IPS-15b (cell line): Measurements from ENCODE around the gene FGF16.
"Not testable (repeated sequence)": the region's sequence is repeated elsewhere in the genome, so short reads cannot be mapped to it uniquely, and the experiment has no call there.

Source experiments
- H3K27me3 ChIP-seq: one replicate; pipeline ENCODE4 v1.6.1; 2013; ENCODE audit warnings: low read length; ENCODE audit not compliant: control insufficient read depth, insufficient read depth
- H3K36me3 ChIP-seq: one replicate; pipeline ENCODE4 v1.6.1; 2013; ENCODE audit warnings: low read length; ENCODE audit not compliant: control insufficient read depth, insufficient read depth
- H3K4me1 ChIP-seq: one replicate; pipeline ENCODE4 v1.6.1; 2013; ENCODE audit warnings: mild to moderate bottlenecking, low read length; ENCODE audit not compliant: control insufficient read depth, insufficient read depth
- H3K4me3 ChIP-seq: one replicate; pipeline ENCODE4 v1.5.1; 2013; ENCODE audit warnings: low read depth, low read length
- H3K9ac ChIP-seq: one replicate; pipeline ENCODE4 v1.6.1; 2013; ENCODE audit warnings: low read depth, mild to moderate bottlenecking, low read length
- H3K9me3 ChIP-seq: one replicate; pipeline ENCODE4 v1.6.1; 2013; ENCODE audit warnings: mild to moderate bottlenecking, low read length; ENCODE audit not compliant: control insufficient read depth, insufficient read depth

Gene FGF16

GRCh38 chrX:77446908-77447652 is at the start of gene FGF16:
TSS of gene FGF16 (plus strand) at chrX:77447389. CDS start at chrX:77447675, 286 bp downstream.
- H3K9me3 ChIP-seq = no peaks in the 10 kb centered on the region
- no peaks in the 10 kb centered on the region for H3K27me3 ChIP-seq
- H3K4me1 ChIP-seq = no peaks in the 10 kb centered on the region
- H3K9ac ChIP-seq = peak within 1 kb of the TSS; percentile 70
- H3K4me3 ChIP-seq = peak within 1 kb of the TSS; percentile 56
- no peaks in the 10 kb centered on the region for H3K36me3 ChIP-seq

GRCh38 chrX:77398330-77398954 is 48.7 kb upstream of the FGF16 start:
- H3K9me3 ChIP-seq = peaks cover 3% of the 10 kb centered on the region
- H3K27me3 ChIP-seq = no peaks in the 10 kb centered on the region
- H3K36me3 ChIP-seq = no peaks in the 10 kb centered on the region

GRCh38 chrX:77404419-77404818 is 42.8 kb upstream of the FGF16 start:
- H3K9me3 ChIP-seq = peaks cover 7% of the 10 kb centered on the region
- H3K36me3 ChIP-seq = no peaks in the 10 kb centered on the region
- H3K9ac ChIP-seq = no peak overlapping the region
- no peak overlapping the region for H3K4me3 ChIP-seq
- no peaks in the 10 kb centered on the region for H3K4me1 ChIP-seq
- no peaks in the 10 kb centered on the region for H3K27me3 ChIP-seq

More at GRCh38 chrX:77398330-77398954, 48.7 kb upstream of the FGF16 start:
- no peak overlapping the region for H3K9ac ChIP-seq
- no peaks in the 10 kb centered on the region for H3K4me1 ChIP-seq
- H3K4me3 ChIP-seq = no peak overlapping the region

- not testable (repeated sequence) for H3K4me1 ChIP-seq, H3K4me3 ChIP-seq, H3K36me3 ChIP-seq, H3K9ac ChIP-seq, H3K9me3 ChIP-seq, H3K27me3 ChIP-seq
Observed at GRCh38 chrX:77407821-77408220, 39.4 kb upstream of the FGF16 start.

DNA sequence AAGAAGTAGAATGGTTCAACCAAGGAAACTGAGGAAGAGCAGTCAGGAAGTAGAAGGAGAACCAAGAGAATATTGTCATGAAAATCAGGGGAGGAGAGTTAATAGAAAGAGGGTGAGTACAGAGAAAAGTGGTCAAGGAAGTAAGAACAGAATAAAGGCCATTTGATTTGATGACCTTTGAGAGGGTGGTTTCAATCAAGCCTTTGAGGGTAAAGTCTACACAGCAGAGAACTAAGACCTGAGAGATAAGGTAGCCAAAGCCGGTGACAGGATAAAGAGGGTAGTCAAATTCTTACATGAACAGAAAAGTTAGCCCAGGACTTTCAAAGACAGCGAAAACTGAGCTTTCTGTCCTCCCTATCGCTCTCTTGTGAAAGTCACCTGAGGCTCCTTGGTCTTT is 34.6 kb upstream of the FGF16 start:
- H3K9me3 ChIP-seq = no peaks in the 10 kb centered on the region
- H3K4me1 ChIP-seq = no peaks in the 10 kb centered on the region
- no peak overlapping the region for H3K9ac ChIP-seq
- no peak overlapping the region for H3K4me3 ChIP-seq
- no peaks in the 10 kb centered on the region for H3K36me3 ChIP-seq
- H3K27me3 ChIP-seq = no peaks in the 10 kb centered on the region

DNA sequence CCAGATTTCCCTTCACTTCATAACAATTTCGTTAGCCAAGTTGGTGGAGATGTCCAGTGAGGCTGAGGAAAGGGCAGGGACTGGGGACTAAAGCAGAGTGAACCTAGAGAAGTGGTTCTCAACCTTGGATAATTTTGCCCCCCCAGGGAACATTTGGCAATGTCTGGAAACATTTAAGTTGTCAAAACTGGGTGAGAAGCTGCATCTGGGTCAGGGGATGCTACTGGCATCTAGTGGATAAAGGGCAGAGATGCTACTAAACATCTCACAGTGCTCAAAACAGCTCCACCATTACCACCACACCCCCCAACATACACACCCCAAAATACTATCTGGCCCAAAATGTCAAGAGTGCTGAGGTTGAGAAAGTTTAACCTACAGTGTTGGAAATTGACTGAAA is 32.0 kb upstream of the FGF16 start:
- H3K9me3 ChIP-seq = no peaks in the 10 kb centered on the region
- no peaks in the 10 kb centered on the region for H3K27me3 ChIP-seq
- H3K36me3 ChIP-seq = no peaks in the 10 kb centered on the region
- no peak overlapping the region for H3K4me3 ChIP-seq
- no peak overlapping the region for H3K9ac ChIP-seq
- no peaks in the 10 kb centered on the region for H3K4me1 ChIP-seq

GRCh38 chrX:77415882-77416281 is 31.3 kb upstream of the FGF16 start:
- no peaks in the 10 kb centered on the region for H3K4me1 ChIP-seq
- H3K9me3 ChIP-seq = no peaks in the 10 kb centered on the region
- no peak overlapping the region for H3K4me3 ChIP-seq
- no peaks in the 10 kb centered on the region for H3K27me3 ChIP-seq
- H3K9ac ChIP-seq = no peak overlapping the region
- no peaks in the 10 kb centered on the region for H3K36me3 ChIP-seq

DNA sequence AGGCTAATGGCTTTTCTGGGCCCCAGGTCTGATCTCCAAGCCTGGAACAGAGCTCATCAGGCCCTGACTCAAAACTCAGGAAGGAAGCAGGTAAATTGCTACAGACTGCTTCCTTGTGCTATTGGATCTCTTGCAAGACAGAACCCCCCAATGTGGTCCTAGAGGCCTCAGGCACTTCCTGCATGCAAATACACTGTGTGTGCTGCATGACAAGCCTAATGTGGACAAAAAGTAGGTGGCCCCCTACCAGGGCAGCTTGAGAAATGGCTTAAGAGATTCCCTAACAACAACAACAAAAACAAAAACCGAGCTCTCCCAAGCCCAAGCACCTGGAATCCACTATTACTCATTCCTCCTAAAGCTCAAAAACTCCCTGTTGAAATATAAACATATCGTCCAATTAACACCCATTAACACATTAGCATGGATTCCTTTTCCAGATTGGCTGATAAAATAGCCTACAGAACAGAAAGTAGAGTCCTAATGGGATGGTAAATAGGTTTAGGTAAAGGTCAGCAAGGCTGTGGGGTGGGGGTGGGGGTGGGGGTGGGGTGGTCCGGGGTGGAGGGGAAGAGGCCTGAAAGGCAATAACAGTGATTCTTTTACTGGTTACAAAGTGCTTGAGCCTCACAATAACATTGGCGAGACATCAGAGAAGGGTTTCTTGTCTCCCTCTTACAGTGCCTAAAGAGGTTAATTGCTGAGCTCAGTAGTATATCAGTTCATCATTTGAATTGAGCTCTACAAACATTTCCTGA is 24.1 kb upstream of the FGF16 start:
- Histone ChIP-seq H3K9me3 (no peaks in the 10 kb centered on the region), H3K4me3 (no peak overlapping the region), H3K9ac (no peak overlapping the region), H3K36me3 (no peaks in the 10 kb centered on the region), H3K4me1 (peaks cover 17% of the 10 kb centered on the region), H3K27me3 (no peaks in the 10 kb centered on the region)

DNA sequence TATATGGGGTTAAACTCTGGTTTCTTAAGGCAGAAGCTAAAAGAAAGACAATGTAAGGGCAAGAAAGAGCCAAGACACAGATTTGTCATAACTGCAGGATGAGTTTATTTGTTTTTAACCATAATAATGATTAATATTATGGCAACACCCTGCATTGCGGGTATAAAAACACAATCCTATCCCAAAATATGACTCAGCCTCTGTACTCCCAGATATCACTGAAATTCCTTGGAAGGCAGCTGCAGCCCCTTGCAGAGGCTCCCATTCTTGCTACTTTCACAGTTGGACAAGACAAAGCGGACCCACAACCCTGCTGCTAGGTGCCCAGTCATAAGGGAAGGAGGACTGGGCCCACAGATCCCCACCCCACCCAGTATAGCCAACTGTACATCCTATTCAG is 20.4 kb upstream of the FGF16 start:
- Histone ChIP-seq H3K9ac (no peak overlapping the region), H3K27me3 (no peaks in the 10 kb centered on the region), H3K4me1 (peaks cover 17% of the 10 kb centered on the region), H3K4me3 (no peak overlapping the region), H3K9me3 (peaks cover 2% of the 10 kb centered on the region), H3K36me3 (no peaks in the 10 kb centered on the region)

GRCh38 chrX:77427611-77428010 is 19.6 kb upstream of the FGF16 start:
- H3K4me3 ChIP-seq = no peak overlapping the region
- H3K36me3 ChIP-seq = no peaks in the 10 kb centered on the region
- H3K4me1 ChIP-seq = peaks cover 10% of the 10 kb centered on the region
- no peak overlapping the region for H3K9ac ChIP-seq
- peaks cover 2% of the 10 kb centered on the region for H3K9me3 ChIP-seq
- H3K27me3 ChIP-seq = no peaks in the 10 kb centered on the region

GRCh38 chrX:77428551-77428950 is 18.6 kb upstream of the FGF16 start:
- peaks cover 8% of the 10 kb centered on the region for H3K4me1 ChIP-seq
- H3K9me3 ChIP-seq = peaks cover 2% of the 10 kb centered on the region
- H3K9ac ChIP-seq = no peak overlapping the region
- H3K36me3 ChIP-seq = no peaks in the 10 kb centered on the region
- H3K27me3 ChIP-seq = no peaks in the 10 kb centered on the region
- no peak overlapping the region for H3K4me3 ChIP-seq

- H3K4me3 ChIP-seq = no peak overlapping the region
- no peaks in the 10 kb centered on the region for H3K4me1 ChIP-seq
- no peaks in the 10 kb centered on the region for H3K27me3 ChIP-seq
- H3K9ac ChIP-seq = no peak overlapping the region
- peaks cover 2% of the 10 kb centered on the region for H3K9me3 ChIP-seq
- H3K36me3 ChIP-seq = no peaks in the 10 kb centered on the region
Observed at GRCh38 chrX:77431227-77431626, 16.0 kb upstream of the FGF16 start.
